Adrenal gland (tissue), 12 donors: Measurements from ENCODE around the gene NRIP2. TPM values are rescaled to one million over a fixed set of nuclear protein-coding genes. Genes with fewer than 3 reads are reported as not detected.
A peak's percentile ranks its signal among the peaks of the same experiment; 100 is the strongest.
"Not testable (repeated sequence)": the region's sequence is repeated elsewhere in the genome, so short reads cannot be mapped to it uniquely, and the experiment has no call there.

Experiments used
- DNase-seq, 7 donors: peaks; one replicate each; pipeline ENCODE4 v3.0.0-alpha.2; 2019 to 2020
- H3K27ac ChIP-seq, 5 donors: fragments of 200-600 bp; sonication (generic) in 4 of 5; 1 replicate in 3 of 5; 2 replicates in 2 of 5; pipeline versions ENCODE4 v1.5.1 to v1.8.0; 2016 to 2020; ENCODE audit warnings: mild to moderate bottlenecking in 1 of 5
- H3K27me3 ChIP-seq: fragments of 200-600 bp; 2 replicates; pipeline ENCODE4 v1.8.0; 2021
- H3K36me3 ChIP-seq, 2 donors: fragments of 200-600 bp; replicated peaks in 1 of 2; 1 replicate in 1 of 2; 2 replicates in 1 of 2; pipeline versions ENCODE4 v1.5.1 to v1.8.0; 2018 to 2022
- H3K4me1 ChIP-seq, 2 donors: fragments of 200-600 bp; replicated peaks in 1 of 2; 1 replicate in 1 of 2; 2 replicates in 1 of 2; pipeline versions ENCODE4 v1.5.1 to v1.8.0; 2018 to 2021
- H3K4me3 ChIP-seq, 4 donors: fragments of 200-600 bp; sonication (generic) in 3 of 4; one replicate each; pipeline ENCODE4 v1.5.1; 2016 to 2018
- H3K9me3 ChIP-seq, 3 donors: fragments of 200-600 bp; sonication (generic) in 1 of 3; replicated peaks in 1 of 3; 1 replicate in 2 of 3; 2 replicates in 1 of 3; pipeline versions ENCODE4 v1.5.1 to v1.8.0; 2016 to 2021
- CTCF ChIP-seq, 6 experiments: fragments of 450-650 bp in 4 of 6; fragments of 200-600 bp in 2 of 6; sonication (generic) in 1 of 6; IDR thresholded peaks; 1 replicate in 5 of 6; 2 replicates in 1 of 6; pipeline versions ENCODE4 v1.5.1 to v1.8.0; 2016 to 2021; ENCODE audit warnings: antibody characterized with exemption in 6 of 6, mild to moderate bottlenecking in 2 of 6, moderate library complexity in 1 of 6
- POLR2A ChIP-seq, 2 donors: fragments of 450-650 bp; IDR thresholded peaks; one replicate each; pipeline ENCODE4 v1.6.1; 2017; ENCODE audit warnings: antibody characterized with exemption in 2 of 2, mild to moderate bottlenecking in 2 of 2, moderate library complexity in 1 of 2
- WGBS, 4 donors: extraction: QIAGEN DNeasy Blood & Tissue Kit in 2 of 4; methylation state at CpG; one replicate each; pipeline versions ENCODE4 v1.1.5 to v1.1.7; 2013 to 2017; 5-methylcytosine and 5-hydroxymethylcytosine counted together
- intact Hi-C, 2 donors: fragments of 100-400 bp; cut with DNase I; formaldehyde crosslinking; loops; one replicate each; pipeline versions ENCODE4 v1.14.1 to v1.15.0; 2022 to 2023
- polyA plus RNA-seq, 3 donors: library from polyadenylated mRNA; stranded (reverse); fragments of 200-250 nt in 2 of 3; fragments of 350-450 nt in 1 of 3; fragmentation: Illumina TruSeq in 1 of 3; extraction: RNeasy Lipid Tissue Mini Kit (QIAGEN cat#74804) in 1 of 3; gene quantifications; one replicate each; pipeline ENCODE4 v1.2.3, GENCODE V29; 2013 to 2014
- total RNA-seq, 9 donors: library from RNA; depleted of rRNA in 4 of 9; stranded (reverse); fragments of >200 nt in 4 of 9; fragments of 120-200 nt in 1 of 9; fragmentation: NEBNext Ultra II Directional in 1 of 9; extraction: Animal tissue kit (Norgen Biotek cat#: 25700) in 1 of 9; gene quantifications; one replicate each; pipeline versions ENCODE4 v1.1.0 to v1.2.4, GENCODE V29; 2013 to 2023
- donor health status: healthy with polysubstance abuse.
- donor health status: Bipolar disorder and iron deficiency.
- donor health status: DM: yes; HTN: yes; CAD: no.
- donor health status: DM: no; HTN: no; CAD: no.
- donor health status: DM: no; HTN: no; CAD: no.
- donor health status: DM: yes; HTN: yes; CAD: no.

Gene NRIP2
- total and polyA plus RNA-seq, 12 donors: 0.87 to 9.1 (median 2.5) TPM

- Histone ChIP-seq H3K27ac (peak within 1 kb of the TSS; percentile 62 to 96 (median 94)), H3K4me3 (peak within 1 kb of the TSS; percentile 37 to 97 (median 66)), H3K9me3 (no peaks in the 10 kb centered on the region), H3K36me3 (peaks cover 0 to 8% of the 10 kb centered on the region in 2 donors), H3K4me1 (peaks cover 5 to 14% of the 10 kb centered on the region in 2 donors), H3K27me3 (no peaks in the 10 kb centered on the region)
- intact Hi-C loops: no loop called here
- DNase-seq: peak; percentile 90 to 95 (median 92)
- peak; percentile 61 to 72 for TF ChIP-seq POLR2A (IDR thresholded peaks at IDR 0.05)
- TF ChIP-seq CTCF (IDR thresholded peaks at IDR 0.05): peak in 3 of 6 experiments; percentile 6 to 17 (median 8)
- WGBS, 4 donors: 0 to 1% (median 1%) methylated on average over 11 to 70 of the region's 70 CpGs
Measured at GRCh38 chr12:2877047-2877952, 42.5 kb upstream of the NRIP2 start, which contains the start of the genes FOXM1 and RHNO1. TSS of gene FOXM1 (minus strand) at chr12:2877174. CDS start at chr12:2874478, 2,696 bp downstream. TSS of gene RHNO1 (plus strand) at chr12:2877223. CDS start at chr12:2885367, 8,144 bp downstream.

- TF ChIP-seq POLR2A (IDR thresholded peaks at IDR 0.05) (no peak), CTCF (IDR thresholded peaks at IDR 0.05) (no peak)
- peaks cover 0 to 8% of the 10 kb centered on the region in 2 donors for H3K36me3 ChIP-seq
- H3K9me3 ChIP-seq: no peaks in the 10 kb centered on the region
- peak overlapping the region in 3 of 5 donors; percentile 94 to 96 (median 95) for H3K27ac ChIP-seq
- H3K27me3 ChIP-seq: no peaks in the 10 kb centered on the region
- peaks cover 5 to 14% of the 10 kb centered on the region in 2 donors for H3K4me1 ChIP-seq
- WGBS, 4 donors: 4 to 48% (median 10%) methylated on average over 4 to 38 of the region's 38 CpGs
- DNase-seq: peak in 1 of 7 donors; percentile 25
- H3K4me3 ChIP-seq: peak overlapping the region in 3 of 4 donors; percentile 65 to 97 (median 66)
- intact Hi-C loops: no loop called here
Measured at GRCh38 chr12:2876431-2877046, 41.7 kb upstream of the NRIP2 start.

GRCh38 chr12:2868986-2869632 lies 34.3 kb upstream of the NRIP2 start:
- WGBS, 4 donors: 90 to 96% (median 93%) methylated on average over 9 of the region's 9 CpGs
- H3K36me3 ChIP-seq, H3K27ac ChIP-seq, H3K9me3 ChIP-seq, intact Hi-C loops, H3K27me3 ChIP-seq, H3K4me3 ChIP-seq, H3K4me1 ChIP-seq, DNase-seq: not testable (repeated sequence)

- intact Hi-C loops: no loop called here
Measured at GRCh38 chr12:2864198-2864597, 29.4 kb upstream of the NRIP2 start.

GRCh38 chr12:2863402-2863801 lies 28.6 kb upstream of the NRIP2 start:
- WGBS, 4 donors: 95 to 97% (median 97%) methylated on average over 7 of the region's 7 CpGs
- H3K4me1 ChIP-seq, H3K27ac ChIP-seq, H3K4me3 ChIP-seq, H3K27me3 ChIP-seq, intact Hi-C loops, DNase-seq, H3K36me3 ChIP-seq, H3K9me3 ChIP-seq: not testable (repeated sequence)

More at GRCh38 chr12:2864198-2864597, 29.4 kb upstream of the NRIP2 start:
- TF ChIP-seq POLR2A (IDR thresholded peaks at IDR 0.05) (no peak), CTCF (IDR thresholded peaks at IDR 0.05) (no peak)
- Histone ChIP-seq H3K27ac (no peak overlapping the region), H3K4me1 (no peaks in the 10 kb centered on the region), H3K36me3 (no peaks in the 10 kb centered on the region), H3K9me3 (no peaks in the 10 kb centered on the region), H3K27me3 (no peaks in the 10 kb centered on the region), H3K4me3 (no peak overlapping the region)
- WGBS, 4 donors: 95 to 100% (median 97%) methylated on average over 6 to 9 of the region's 9 CpGs
- no peak for DNase-seq
